HuH-7 (cell line): ENCODE results near the gene RHBDL1.
"Not testable (repeated sequence)": the region's sequence is repeated elsewhere in the genome, so short reads cannot be mapped to it uniquely, and the experiment has no call there.

ENCODE experiments used
- DNase-seq: peaks from one replicate; pipeline ENCODE4 v3.0.0; 2011; ENCODE audit warnings: low spot score

RHBDL1 gene

DNA sequence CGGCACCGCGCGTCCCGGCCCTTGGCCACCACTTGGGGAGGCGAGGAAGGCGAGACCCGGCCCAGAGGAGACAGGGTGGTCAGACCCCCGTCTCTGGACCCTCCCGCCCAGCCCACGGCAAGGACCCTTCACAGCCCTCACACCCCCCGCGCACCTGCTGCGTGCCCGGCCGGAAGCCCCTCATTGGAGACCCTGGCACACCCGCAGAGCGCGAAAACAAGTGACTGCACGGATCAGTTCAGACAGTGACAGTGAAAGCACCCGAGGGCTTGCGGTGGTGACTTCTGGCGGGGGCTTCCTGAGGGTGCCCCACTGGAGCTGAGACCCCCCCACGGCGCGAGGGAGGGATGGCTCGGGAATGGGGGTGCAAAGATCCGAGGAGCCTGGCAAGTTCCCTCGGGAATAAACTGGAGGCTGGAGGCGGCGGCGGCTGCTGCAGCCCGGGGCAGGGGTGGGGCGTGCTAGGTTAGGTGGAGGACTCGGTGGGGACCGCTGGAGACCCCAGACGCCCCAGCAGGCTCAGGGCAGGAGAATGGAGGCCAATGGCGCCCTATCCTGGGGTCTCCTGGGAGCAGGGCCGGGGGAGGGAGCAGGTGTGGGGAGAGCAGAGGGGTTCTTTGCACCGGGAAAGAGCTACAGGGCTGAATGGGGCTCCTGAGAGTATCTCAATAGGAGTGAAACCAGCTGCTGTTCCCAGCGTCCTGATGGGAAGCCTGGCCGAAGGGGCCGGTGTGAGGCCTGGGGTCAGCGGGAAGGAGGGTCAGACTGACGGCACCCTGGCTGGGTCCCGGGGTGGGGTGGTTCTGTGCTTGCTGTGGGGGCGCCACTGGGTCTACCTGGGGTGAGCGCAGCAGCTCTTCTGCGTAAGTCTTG, 31.0 kb downstream of the RHBDL1 start:
- DNase-seq, result no peak

DNA sequence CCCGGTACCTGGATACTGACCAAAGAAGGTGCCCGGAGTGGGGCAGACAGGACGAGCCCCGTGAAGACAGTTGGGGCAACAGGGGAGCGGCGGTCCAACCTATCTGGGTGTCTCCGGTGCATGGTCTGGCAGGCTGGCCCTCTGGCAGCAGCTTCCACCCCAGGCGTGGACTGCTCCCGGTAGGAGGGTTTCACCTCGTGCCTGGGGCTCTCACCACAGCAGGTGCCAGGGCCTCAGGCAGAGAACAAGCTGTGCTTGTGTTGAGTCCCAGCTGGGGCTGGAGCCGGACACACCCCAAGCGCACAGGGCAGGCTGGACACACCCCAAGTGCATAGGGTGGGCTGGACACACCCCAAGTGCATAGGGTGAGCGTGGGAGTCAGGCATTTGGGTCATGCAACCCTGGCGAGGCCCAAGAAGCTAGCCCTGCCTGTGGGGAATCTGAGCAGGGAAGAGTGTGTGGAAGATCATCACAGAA, 31.6 kb downstream of the RHBDL1 start:
- no peak for DNase-seq

- DNase-seq, result no peak
These were observed 32.5 kb downstream of the RHBDL1 start for GRCh38 chr16:708019-708418.

DNA sequence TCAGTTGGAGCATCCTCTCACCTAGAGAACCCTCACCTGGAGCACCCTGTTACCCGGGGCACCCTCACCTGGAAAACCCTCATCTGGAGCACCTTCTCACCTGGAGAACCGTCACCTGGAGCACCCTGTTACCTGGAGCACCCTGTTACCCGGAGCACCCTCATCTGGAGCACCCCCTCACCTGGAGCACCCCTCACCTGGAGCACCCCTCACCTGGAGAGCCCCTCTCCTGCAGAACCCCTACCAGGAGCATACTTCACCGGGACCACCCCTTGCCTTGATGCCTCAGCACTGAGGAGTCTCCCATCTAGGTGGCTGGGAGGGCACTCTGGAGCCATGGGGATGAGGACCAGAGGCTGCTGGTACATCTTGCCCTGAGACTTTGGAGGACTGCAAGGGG, 33.5 kb downstream of the RHBDL1 start:
- no peak for DNase-seq

GRCh38 chr16:709566-710499, 34.4 kb downstream of the RHBDL1 start:
- DNase-seq, result no peak

- no peak for DNase-seq
These were observed 35.1 kb downstream of the RHBDL1 start for GRCh38 chr16:710500-711075.

DNA sequence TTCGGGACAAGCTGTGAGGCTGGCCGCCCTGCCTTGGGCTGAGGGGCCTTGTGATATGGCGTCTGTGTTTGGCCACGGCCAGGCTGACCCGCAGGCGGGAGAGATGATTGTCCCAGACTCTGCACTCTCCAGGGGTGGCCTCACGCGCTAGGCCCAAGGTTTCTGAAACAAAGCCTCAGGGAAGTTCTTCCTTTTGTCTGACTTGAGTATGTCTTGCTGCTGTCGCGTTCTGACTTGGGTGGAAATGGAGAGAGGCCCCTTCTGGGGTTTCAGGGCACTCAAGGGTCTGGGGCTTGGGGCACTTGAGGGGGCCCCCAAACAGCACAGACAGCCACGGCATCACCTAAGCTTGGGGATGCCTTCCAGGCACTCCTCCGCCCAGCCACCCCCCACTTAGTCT, 35.6 kb downstream of the RHBDL1 start:
- no peak for DNase-seq

DNA sequence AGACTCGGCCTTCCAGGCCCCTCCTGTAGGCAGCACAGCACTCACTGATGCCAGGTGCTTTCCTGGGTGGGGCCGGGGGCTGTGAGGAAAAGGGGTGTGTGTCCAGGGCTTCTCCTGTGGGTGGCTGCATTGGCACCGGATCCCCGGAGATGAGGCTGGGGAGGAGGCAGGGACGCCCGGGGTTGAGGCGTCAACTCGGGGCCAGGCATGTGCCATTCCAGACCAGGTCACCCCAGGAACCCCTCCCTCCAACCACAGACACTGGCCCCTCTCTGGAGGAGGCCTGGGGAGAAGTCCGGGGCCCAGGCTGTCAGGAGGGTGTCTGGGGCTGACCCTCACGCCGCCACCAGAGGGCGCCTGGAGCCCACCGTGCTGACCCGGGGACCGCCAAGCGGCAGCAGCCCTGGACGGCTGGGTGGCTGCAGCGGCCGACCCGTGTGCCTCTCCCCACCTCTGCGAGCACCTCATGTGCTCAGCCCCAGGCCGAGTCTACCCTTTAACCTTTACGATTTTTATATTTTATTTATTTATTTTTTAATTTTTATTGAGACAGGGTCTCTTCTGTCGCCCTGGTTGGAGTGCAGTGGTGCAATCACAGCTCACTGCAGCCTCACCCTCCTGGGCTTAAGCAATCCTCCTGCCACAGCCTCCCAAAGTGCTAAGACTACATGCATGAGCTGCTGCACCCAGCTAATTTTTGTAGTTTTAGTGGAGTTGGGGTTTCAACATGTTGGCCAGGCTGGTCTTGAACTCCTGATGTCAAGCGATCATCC, 36.3 kb downstream of the RHBDL1 start:
- peak; percentile 85 for DNase-seq

- DNase-seq, result not testable (repeated sequence)
These were observed 37.3 kb downstream of the RHBDL1 start for GRCh38 chr16:712740-713250.

- no peak for DNase-seq
These were observed 38.6 kb downstream of the RHBDL1 start for GRCh38 chr16:714079-714478.

DNA sequence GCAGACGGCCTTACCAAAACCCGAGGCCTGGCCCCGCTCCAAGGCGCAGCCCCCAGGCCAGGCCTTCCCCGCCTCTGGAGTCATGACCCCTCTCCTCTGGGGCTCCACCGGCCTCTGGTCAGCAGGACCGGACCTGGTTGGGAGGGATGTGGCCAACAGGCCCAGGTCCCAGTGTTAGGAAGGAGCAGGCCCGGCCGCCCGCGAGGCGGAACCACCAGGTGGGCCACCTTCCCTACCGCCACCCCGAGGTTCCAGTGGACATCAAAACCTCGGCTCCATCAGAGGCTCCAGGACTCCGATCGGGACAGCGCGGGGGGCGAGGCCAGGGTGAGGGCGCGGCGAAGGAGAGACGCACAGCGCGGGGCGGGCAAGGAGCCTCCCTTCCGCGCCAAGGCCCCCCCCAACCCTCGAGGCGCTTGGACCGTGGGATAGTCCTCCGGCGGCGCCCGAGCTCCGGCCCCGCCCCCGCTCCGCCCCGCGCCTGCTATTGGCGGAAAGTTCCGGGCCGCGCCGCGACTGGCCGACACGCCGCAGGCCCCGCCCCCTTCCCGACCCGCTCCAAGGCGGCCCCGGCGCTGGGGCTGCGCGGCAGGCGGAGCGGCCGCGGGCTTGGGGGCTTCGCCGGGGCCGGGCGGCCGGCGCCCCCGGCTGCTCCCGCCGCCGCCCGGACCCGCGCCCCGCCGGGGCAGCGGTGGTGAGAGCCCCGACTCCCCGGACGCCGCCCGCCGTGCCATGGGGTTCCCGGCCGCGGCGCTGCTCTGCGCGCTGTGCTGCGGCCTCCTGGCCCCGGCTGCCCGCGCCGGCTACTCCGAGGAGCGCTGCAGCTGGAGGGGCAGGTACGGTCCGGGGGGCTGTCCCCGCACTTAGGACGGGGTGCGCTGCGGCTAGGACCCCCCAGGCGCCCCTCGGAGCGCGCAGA, 39.3 kb downstream of the RHBDL1 start, which contains the start of gene METRN:
Gene METRN, plus strand, starts transcription at position 561 of the 919 bp plus-strand sequence. Its CDS starts 172 bp downstream, at position 733.
- peak; percentile 77 for DNase-seq

DNA sequence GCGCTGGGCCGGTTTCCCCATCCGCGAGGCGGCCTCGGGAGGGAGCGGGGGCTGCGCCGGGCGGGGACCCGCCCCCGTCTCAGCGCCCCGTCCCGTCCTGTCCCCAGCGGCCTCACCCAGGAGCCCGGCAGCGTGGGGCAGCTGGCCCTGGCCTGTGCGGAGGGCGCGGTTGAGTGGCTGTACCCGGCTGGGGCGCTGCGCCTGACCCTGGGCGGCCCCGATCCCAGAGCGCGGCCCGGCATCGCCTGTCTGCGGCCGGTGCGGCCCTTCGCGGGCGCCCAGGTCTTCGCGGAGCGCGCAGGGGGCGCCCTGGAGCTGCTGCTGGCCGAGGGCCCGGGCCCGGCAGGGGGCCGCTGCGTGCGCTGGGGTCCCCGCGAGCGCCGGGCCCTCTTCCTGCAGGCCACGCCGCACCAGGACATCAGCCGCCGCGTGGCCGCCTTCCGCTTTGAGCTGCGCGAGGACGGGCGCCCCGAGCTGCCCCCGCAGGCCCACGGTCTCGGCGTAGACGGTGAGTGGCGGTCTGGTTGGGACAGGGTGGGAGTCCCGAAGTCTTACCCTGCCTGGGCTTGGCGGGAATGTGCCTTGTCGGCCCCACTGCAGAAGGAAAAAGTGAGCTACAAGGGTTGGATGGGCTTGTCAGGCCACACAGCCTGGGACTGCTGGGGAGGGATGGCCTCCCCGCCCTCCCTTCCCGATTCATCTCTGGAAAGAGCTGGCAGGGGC, 40.2 kb downstream of the RHBDL1 start:
- DNase-seq, result no peak

- DNase-seq, result no peak
These were observed 40.7 kb downstream of the RHBDL1 start for GRCh38 chr16:716200-716568.

DNA sequence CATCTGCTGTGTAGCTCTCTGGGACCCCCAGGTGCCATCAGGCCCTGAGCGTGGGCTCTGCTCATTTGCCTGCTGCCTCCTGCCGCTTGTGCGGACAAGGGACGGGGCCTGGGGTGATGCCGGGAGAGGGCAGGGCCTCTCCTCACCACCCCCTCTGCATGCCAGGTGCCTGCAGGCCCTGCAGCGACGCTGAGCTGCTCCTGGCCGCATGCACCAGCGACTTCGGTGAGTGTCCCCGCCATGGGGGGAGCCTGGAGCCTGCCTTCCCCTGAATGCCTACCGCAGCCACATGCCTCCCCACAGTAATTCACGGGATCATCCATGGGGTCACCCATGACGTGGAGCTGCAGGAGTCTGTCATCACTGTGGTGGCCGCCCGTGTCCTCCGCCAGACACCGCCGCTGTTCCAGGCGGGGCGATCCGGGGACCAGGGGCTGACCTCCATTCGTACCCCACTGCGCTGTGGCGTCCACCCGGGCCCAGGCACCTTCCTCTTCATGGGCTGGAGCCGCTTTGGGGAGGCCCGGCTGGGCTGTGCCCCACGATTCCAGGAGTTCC, 41.4 kb downstream of the RHBDL1 start:
- no peak for DNase-seq

DNA sequence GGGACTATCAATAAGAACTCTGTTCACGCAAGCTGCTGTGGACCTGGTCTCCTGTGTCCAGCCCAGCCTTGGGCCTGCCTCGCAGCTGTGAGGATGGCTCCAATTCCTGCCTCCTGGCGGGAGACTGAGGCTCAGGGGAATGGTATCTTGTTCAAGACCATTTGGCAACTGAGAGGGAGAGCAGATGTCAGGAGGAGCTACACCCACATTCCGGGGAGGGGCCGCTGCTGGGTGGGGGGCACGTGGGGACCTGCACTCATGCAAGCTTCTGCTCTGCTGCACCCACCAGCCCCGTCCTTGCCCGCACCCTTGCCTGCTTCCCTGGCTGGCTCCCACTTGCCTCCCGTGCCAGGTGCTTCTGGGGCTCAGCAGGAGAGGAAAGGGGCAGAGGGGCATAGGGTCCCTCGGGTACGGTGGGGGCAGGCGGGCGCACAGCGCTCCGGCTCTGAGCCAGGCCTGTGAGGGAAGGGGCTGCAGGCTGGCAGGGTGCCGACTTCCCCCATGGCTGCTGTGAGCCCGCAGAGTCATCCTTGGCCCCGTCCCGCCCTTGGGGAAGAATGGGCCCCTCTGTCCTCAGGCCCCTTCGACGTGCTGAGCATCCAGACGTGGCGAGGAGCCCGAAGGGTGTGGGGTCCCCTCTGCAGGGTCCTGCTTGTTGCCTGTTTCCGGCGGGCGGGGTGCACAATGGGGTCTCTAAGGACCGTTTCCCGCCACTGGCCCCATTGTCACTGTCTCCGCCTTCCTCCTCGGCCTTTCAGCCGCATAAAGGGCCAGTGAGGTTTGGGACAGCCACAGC, 42.2 kb downstream of the RHBDL1 start:
- no peak for DNase-seq

DNA sequence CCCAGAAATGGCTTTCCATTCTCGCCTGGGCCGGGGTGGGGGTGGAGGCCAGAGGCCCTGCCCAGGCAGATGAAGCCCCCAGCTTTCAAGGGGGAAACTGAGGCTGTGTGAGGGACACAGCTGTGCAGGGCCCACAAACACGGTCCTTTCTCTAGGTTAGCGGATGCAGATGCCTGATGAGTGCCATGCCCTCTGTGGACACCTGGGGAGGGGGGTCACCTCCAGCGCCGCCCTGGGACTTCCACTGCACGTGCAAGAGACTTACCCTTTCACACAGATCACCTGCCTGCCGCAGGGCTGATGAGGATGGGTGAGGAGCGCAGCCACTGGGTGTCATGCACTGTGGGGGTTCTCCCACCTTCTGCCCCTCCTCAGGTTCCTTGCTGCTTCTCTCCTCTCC, 42.9 kb downstream of the RHBDL1 start:
- no peak for DNase-seq

DNA sequence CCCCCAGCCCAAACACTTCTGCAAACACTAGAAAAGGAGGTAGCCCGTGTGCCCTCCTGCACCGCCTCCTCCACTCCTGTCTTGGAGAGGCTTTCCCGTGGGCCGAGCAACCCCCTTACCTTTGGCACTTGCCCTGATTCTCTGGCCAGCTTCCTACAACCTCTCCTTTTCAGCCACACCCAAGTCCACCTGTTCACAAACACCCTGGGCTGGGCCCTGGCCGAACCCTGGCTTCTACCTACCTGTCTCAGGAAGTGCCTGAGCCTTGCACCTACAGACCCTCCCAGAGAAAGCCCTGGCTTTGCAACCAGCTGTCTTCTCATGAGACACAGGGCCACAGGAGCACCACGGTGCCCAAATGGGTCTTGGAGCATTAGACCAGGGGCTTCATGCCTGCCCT, 43.5 kb downstream of the RHBDL1 start:
- no peak for DNase-seq

GRCh38 chr16:719815-720446, 44.5 kb downstream of the RHBDL1 start:
- DNase-seq, result no peak
